ENCODE measurements around the gene RAB20.
"Not testable (repeated sequence)": the region's sequence is repeated elsewhere in the genome, so short reads cannot be mapped to it uniquely, and the experiment has no call there.

The RAB20 gene

DNA sequence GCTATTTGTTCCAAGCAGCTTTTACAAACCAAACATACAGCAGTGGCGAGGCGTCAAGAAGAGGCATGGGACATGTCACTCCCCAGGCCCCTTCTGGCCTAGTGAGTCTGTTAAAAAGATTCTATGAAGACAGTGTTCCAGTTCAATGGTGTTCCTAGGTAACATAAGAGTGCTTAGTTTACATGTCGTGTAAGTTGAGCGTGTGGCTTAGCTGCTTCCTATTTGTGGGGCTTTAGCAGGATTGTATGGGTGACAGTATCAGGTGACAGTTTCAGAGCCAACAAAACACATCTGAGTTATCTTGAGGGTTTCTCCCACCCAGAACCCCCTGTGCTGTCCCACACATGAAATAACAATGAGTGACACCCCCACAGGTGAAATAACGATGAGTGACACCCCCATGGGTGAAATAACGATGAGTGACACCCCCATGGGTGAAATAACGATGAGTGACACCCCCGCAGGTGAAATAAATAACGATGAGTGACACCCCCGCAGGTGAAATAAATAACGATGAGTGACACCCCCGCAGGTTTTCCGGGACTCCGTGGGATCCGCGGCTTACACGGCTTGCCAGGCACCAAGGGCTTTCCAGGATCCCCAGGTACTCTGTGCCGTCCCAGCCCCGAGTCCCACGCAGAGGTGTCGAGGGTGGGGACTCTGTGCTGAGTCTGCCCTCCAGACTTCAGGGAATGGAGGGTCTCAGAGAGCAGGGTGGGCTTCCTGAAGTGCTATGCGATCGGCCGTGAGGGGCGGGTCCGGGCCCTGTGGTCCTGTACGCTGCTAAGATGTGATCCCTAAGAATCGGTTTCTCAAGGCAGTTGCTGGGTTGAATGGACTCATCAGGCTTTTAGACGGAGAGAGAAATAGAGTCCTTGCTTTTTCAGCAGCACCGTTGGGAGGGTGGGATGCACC, 68.6 kb downstream of the RAB20 start:
- no peak for DNase-seq (ENCODE audit: low read depth)
- TF ChIP-seq, protein P1, sequence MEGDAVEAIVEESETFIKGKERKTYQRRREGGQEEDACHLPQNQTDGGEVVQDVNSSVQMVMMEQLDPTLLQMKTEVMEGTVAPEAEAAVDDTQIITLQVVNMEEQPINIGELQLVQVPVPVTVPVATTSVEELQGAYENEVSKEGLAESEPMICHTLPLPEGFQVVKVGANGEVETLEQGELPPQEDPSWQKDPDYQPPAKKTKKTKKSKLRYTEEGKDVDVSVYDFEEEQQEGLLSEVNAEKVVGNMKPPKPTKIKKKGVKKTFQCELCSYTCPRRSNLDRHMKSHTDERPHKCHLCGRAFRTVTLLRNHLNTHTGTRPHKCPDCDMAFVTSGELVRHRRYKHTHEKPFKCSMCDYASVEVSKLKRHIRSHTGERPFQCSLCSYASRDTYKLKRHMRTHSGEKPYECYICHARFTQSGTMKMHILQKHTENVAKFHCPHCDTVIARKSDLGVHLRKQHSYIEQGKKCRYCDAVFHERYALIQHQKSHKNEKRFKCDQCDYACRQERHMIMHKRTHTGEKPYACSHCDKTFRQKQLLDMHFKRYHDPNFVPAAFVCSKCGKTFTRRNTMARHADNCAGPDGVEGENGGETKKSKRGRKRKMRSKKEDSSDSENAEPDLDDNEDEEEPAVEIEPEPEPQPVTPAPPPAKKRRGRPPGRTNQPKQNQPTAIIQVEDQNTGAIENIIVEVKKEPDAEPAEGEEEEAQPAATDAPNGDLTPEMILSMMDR (conservative IDR thresholded peaks at IDR 0.05; ENCODE audit: low read depth, low read length) = no peak
- no peak overlapping the region for H3K4me3 ChIP-seq (ENCODE audit: low read length)

DNA sequence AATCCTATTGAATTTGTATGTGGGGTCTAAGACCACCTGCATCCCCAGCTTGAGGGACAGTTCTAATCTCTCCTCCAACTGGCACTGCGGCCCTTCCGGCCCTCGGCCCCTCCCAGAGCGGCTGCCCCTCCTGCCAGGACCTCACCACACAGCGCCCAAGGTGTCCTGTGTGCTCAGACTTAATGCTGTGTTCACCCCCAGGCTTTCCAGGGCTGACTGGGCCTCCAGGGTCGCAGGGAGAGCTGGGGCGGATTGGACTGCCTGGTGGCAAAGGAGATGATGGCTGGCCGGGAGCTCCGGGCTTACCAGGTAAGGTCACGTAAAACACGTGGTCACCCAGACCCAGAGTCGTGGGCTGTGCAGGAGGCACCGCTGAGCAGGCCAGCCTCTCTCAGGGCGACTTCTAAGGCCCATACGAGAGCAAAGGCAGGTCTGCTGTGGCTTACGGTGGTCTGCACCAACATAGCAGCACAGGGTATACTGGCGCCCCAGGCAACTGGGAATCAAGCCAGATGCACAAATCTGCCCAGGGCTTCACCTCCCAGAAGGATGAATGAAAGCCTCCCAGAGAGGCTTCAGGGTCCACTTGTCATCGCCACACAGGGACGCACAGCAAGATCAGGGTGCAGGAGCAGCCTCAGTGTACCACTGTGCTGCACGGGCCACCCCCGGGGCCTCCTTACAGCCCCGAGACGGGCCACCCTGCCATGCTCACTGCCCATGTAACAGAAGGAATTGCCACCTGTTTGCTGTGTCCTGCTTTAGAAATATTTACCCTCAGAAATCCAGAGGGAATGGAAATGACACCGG, 69.4 kb downstream of the RAB20 start:
- TF ChIP-seq, protein P1 (conservative IDR thresholded peaks at IDR 0.05; ENCODE audit: low read depth, low read length) = no peak

DNA sequence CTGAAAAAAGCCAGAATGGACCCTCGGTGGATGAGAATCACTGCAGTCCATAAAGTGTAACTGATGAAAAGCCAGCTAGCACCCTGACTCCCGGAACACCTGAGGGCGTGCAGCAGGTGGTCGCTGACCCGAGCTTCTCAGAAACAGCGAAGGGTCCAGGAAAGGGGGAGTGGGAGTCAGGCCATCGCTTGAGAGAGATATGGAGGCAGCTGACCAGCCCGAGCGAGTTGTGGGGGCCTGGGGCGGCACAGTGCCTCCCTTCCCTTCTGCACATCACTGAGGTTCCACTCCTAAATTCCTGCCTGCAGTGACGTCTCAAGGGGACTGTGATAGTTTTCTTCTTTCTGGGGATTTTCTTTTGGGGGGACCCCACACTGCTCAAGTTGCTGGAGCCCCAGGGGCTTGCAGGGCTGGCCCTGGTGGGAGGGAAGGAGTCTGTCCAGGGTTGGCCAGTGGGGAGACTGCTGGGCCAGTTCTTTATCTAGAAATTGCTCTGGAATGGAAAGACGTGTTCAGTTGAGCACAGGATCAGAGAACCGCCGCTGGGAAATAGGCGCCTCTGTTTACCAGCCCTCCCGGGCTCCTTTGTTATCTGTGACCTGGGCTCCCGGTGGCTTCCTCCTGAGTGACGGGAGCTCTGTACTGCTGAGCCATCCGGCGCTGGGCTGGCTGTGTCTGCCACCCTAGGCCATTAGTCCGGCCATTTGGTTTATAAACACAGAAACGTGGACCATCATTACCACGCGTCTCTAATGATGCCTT, 71.3 kb downstream of the RAB20 start:
- no peak overlapping the region for H3K4me3 ChIP-seq (ENCODE audit: low read length)
- TF ChIP-seq, protein P1 (conservative IDR thresholded peaks at IDR 0.05; ENCODE audit: low read depth, low read length) = no peak
- no peak for DNase-seq (ENCODE audit: low read depth)

More for the DNA sequence above, 69.4 kb downstream of the RAB20 start:
- H3K4me3 ChIP-seq (ENCODE audit: low read length) = no peak overlapping the region
- DNase-seq (ENCODE audit: low read depth) = no peak

DNA sequence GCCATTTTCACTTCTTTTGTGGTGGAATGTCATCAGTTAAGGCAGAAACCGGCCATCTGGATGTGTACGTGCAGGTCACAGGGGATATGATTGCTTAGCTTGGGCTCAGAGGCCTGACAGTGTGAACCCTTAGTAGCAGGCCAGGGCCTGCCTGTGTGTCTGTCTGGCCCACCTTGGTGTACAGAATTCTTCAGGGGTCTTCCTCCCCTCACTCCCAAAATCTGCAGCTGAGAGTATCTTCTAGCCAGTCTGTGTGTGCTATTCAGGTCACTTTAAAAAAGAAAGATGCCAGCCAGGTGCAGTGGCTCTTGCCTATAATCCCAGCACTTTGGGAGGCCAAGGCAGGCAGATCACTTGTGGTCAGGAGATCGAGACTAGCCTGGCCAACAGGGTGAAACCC, 74.6 kb downstream of the RAB20 start:
- not testable (repeated sequence) for H3K4me3 ChIP-seq (ENCODE audit: low read length)

DNA sequence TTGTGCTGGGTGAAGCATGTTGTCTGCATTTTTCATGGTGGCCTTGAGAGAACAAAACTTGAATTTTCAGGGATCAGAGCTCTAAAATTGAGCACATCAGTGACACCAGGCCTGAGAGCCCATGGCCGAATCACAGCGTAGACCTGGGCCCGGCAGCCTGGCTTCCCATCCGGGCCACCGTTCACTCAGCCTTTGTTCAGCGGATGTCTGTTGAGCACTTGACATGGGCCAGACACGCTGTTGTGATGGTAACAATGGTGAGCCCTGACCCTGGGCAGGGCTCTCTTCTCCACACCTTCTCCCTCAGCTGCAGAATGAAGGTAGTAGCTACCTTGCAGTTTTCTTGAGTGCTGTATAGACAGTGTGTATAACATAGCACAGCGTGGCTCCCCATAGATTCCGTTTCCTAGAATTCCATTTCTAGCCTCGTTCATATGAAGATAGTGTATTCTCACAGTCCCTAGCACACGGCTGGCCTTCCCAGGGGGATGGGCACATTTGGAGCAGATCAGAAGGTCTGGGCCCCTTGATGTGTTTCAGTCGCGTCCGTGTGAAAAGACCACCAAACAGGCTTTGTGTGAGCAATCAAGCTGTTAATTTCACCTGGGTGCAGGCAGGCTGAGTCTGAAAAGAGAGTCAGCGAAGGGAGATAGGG, 75.3 kb downstream of the RAB20 start:
- TF ChIP-seq, protein P1 (conservative IDR thresholded peaks at IDR 0.05; ENCODE audit: low read depth, low read length) = no peak
- H3K4me3 ChIP-seq (ENCODE audit: low read length) = no peak overlapping the region
- no peak for DNase-seq (ENCODE audit: low read depth)

More for the DNA sequence above, 74.6 kb downstream of the RAB20 start:
- DNase-seq (ENCODE audit: low read depth) = not testable (repeated sequence)

DNA sequence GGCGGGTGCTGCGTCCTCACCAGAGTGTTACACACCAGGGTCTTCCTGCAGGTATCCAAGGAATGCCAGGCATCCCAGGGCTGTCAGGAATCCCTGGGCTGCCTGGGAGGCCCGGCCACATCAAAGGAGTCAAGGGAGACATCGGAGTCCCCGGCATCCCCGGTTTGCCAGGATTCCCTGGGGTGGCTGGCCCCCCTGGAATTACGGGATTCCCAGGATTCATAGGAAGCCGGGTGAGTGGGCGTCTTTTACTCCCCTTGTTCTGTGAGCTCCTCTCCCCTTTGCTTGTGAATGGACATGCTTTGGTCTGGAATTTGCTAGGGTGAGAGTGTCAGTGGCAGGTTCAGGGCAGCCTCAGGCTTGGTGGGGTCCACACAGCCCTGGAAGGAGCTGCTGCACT, 75.9 kb downstream of the RAB20 start:
- no peak overlapping the region for H3K4me3 ChIP-seq (ENCODE audit: low read length)
- TF ChIP-seq, protein P1 (conservative IDR thresholded peaks at IDR 0.05; ENCODE audit: low read depth, low read length) = no peak
- no peak for DNase-seq (ENCODE audit: low read depth)
